Right lobe of liver (tissue), 6 donors: Measurements from ENCODE around the gene DELE1. TPM values are rescaled to one million over a fixed set of nuclear protein-coding genes. Genes with fewer than 3 reads are reported as not detected.

Source experiments
- ATAC-seq, 4 donors: fragments of 200-7000 bp; cut with Tn5 transposase; one replicate each; pipeline ENCODE4 v1.9.1; 2020; ENCODE audit warnings: mild to moderate bottlenecking in 4 of 4, moderate library complexity in 4 of 4
- DNase-seq, 3 donors: peaks; one replicate each; pipeline ENCODE4 v3.0.0-alpha.2; 2020
- H3K27ac ChIP-seq, 3 donors: fragments of 200-600 bp; one replicate each; pipeline ENCODE4 v1.8.0; 2022
- H3K27me3 ChIP-seq, 2 donors: fragments of 200-600 bp; one replicate each; pipeline ENCODE4 v1.8.0; 2022
- H3K36me3 ChIP-seq, 4 donors: fragments of 200-600 bp; sonication (generic) in 1 of 4; one replicate each; pipeline versions ENCODE4 v1.5.1 to v1.8.0; 2017 to 2022; ENCODE audit warnings: control low read depth in 1 of 4
- H3K4me1 ChIP-seq, 4 donors: fragments of 200-600 bp; sonication (generic) in 1 of 4; one replicate each; pipeline versions ENCODE4 v1.5.1 to v1.8.0; 2017 to 2022; ENCODE audit warnings: control low read depth in 1 of 4
- H3K4me3 ChIP-seq, 3 donors: fragments of 200-600 bp; one replicate each; pipeline ENCODE4 v1.8.0; 2022
- H3K9me3 ChIP-seq, 4 donors: fragments of 200-600 bp; sonication (generic) in 1 of 4; one replicate each; pipeline versions ENCODE4 v1.5.1 to v1.8.0; 2017 to 2022; ENCODE audit warnings: control low read depth in 1 of 4
- POLR2A ChIP-seq: fragments of 450-650 bp; IDR thresholded peaks from one replicate; pipeline ENCODE4 v1.6.1; 2017; ENCODE audit warnings: antibody characterized with exemption, mild to moderate bottlenecking
- WGBS: methylation state at CpG from one replicate; pipeline ENCODE4 v1.1.6; 2018; ENCODE audit warnings: low coverage, low lambda C conversion rate; ENCODE audit not compliant: insufficient coverage; ENCODE audit errors: missing lambda C conversion rate; 5-methylcytosine and 5-hydroxymethylcytosine counted together
- intact Hi-C, 2 donors: fragments of 100-400 bp; cut with DNase I; formaldehyde crosslinking; loops; one replicate each; pipeline versions ENCODE4 v1.11.2 to v1.14.1; 2022
- total RNA-seq, 6 experiments: library from RNA; depleted of rRNA in 2 of 6; stranded (reverse); fragments of >200 nt in 2 of 6; fragmentation: NEBNext Ultra II Directional in 3 of 6; extraction: Animal tissue kit (Norgen Biotek cat#: 25700) in 3 of 6; gene quantifications; one replicate each; pipeline versions ENCODE4 v1.1.0 to v1.2.4, GENCODE V29; 2016 to 2023
- TF ChIP-seq, protein P1 (sequence below), 4 donors: fragments of 200-600 bp in 3 of 4; fragments of 450-650 bp in 1 of 4; IDR thresholded peaks; one replicate each; pipeline versions ENCODE4 v1.5.1 to v1.8.0; 2016 to 2022; ENCODE audit warnings: antibody characterized with exemption in 4 of 4, mild to moderate bottlenecking in 2 of 4
- donor health status: DM: no; HTN: yes; CAD: no.
- donor health status: DM: no; HTN: no; CAD: no.
- donor health status: DM: no; HTN: no; CAD: no.
- donor health status: DM: no; HTN: yes; CAD: no.
- donor health status: DM: no; HTN: yes; CAD: no.

Gene DELE1
- total RNA-seq, 6 experiments from 2014 or later = 39.4 to 57.9 (median 43.8) TPM

DNA sequence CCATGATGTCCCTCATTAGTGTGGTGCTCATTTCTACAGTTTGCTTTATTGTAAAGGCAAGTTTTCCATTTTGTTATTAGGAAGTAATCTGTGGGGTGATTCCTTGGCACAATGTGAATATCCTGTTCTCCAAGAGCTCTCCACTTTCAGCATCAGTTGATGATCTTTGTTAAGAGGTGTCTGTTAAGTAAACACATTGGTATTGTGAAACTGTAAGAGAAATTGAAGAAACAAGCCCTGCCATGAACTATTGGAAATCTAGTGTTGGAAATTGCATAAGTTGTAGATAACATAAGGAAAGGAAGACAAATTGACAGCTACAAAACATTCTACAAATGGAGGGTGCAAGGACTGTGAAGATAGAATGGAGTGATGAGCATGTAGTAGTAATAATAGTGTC lies 62.4 kb downstream of the DELE1 start:
- H3K36me3 ChIP-seq = peaks cover 0 to 76% (median 23%) of the 10 kb centered on the region in 4 donors
- H3K27me3 ChIP-seq = no peaks in the 10 kb centered on the region
- peak overlapping the region in 1 of 3 donors; percentile 43 for H3K27ac ChIP-seq
- peaks cover 0 to 30% (median 8%) of the 10 kb centered on the region in 4 donors for H3K4me1 ChIP-seq
- intact Hi-C loops = no loop called here
- DNase-seq (no peak), ATAC-seq (peak; percentile 44 to 79 (median 74))
- no peak for TF ChIP-seq POLR2A
- TF ChIP-seq, protein P1, sequence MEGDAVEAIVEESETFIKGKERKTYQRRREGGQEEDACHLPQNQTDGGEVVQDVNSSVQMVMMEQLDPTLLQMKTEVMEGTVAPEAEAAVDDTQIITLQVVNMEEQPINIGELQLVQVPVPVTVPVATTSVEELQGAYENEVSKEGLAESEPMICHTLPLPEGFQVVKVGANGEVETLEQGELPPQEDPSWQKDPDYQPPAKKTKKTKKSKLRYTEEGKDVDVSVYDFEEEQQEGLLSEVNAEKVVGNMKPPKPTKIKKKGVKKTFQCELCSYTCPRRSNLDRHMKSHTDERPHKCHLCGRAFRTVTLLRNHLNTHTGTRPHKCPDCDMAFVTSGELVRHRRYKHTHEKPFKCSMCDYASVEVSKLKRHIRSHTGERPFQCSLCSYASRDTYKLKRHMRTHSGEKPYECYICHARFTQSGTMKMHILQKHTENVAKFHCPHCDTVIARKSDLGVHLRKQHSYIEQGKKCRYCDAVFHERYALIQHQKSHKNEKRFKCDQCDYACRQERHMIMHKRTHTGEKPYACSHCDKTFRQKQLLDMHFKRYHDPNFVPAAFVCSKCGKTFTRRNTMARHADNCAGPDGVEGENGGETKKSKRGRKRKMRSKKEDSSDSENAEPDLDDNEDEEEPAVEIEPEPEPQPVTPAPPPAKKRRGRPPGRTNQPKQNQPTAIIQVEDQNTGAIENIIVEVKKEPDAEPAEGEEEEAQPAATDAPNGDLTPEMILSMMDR (IDR thresholded peaks at IDR 0.05) = no peak
- H3K4me3 ChIP-seq = no peak overlapping the region
- no peaks in the 10 kb centered on the region for H3K9me3 ChIP-seq

DNA sequence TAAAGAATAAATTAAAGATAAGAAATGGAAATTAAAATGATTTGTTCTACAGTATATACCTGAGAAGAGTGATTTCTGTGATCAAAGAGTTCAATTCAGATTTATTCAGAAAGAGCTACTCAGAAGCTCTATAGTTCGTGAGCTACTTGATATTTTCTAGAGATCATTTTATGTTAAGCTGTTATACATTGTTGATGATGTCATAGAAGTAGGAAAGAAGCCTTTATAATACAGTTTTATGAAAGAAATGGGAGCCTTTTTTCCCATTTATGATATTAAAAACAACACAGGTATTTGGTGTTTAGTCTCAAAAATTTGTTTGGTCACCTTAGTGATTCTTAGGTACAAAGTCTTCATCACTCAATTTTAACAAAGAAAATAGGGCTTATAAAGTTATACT lies 66.0 kb downstream of the DELE1 start:
- no peak for ATAC-seq
- Histone ChIP-seq H3K4me3 (no peak overlapping the region), H3K27ac (no peak overlapping the region), H3K27me3 (no peaks in the 10 kb centered on the region), H3K4me1 (peaks cover 0 to 12% (median 2%) of the 10 kb centered on the region in 4 donors), H3K36me3 (peaks cover 0 to 67% (median 13%) of the 10 kb centered on the region in 4 donors), H3K9me3 (no peaks in the 10 kb centered on the region)
- DNase-seq = no peak
- no peak for TF ChIP-seq POLR2A
- TF ChIP-seq, protein P1 (IDR thresholded peaks at IDR 0.05) = no peak
- 40% methylated on average over 1 of the region's 1 CpG for WGBS
- intact Hi-C loops = loop anchor here (5.0 to 10.0 kb wide), 2 partner anchors 153 to 155 kb away; no protein-coding TSS in a partner anchor

Other genes with a start within 250 kb of the DELE1 start
- 1 to 10 TPM; 1.4 to 6.0 (median 3.7) TPM for gene ARAP3, start 241.6 kb upstream of the DELE1 start, total RNA-seq
- gene PCDH1, start 45.5 kb upstream of the DELE1 start, total RNA-seq = 10 to 100 TPM; 20.8 to 44.1 (median 29.4) TPM
- gene PCDH12, start 34.3 kb downstream of the DELE1 start, total RNA-seq = 1 to 10 TPM; 1.5 to 4.4 (median 1.9) TPM
- 10 to 100 TPM; 34.8 to 54.8 (median 41.8) TPM for gene RNF14, start 45.2 kb downstream of the DELE1 start, total RNA-seq
- gene GNPDA1, start 89.2 kb downstream of the DELE1 start, total RNA-seq = 10 to 100 TPM in 4 of 6 experiments, 1 to 10 TPM in 2; 6.3 to 22.1 (median 14.9) TPM
- gene NDFIP1, start 184.9 kb downstream of the DELE1 start, total RNA-seq = 10 to 100 TPM; 50.4 to 61.1 (median 57.1) TPM